HCT116 (cell line): Measurements from ENCODE around the gene TMEM35B.

Experiments used
- CEBPB ChIP-seq: IDR thresholded peaks from 2 replicates; pipeline ENCODE4 v1.6.1; 2012; ENCODE audit warnings: low read depth
- CTCF ChIP-seq, 3 experiments: fragments of 200-600 bp in 1 of 3; sonication (generic) in 1 of 3; IDR thresholded peaks in 2 of 3; conservative IDR thresholded peaks in 1 of 3; 2 replicates each; pipeline ENCODE4 v1.5.1; 2012 to 2017; ENCODE audit warnings: low read depth in 2 of 3, low read length in 2 of 3, antibody characterized with exemption in 1 of 3, borderline replicate concordance in 1 of 3, control low read depth in 1 of 3, mild to moderate bottlenecking in 1 of 3, mixed read lengths in 1 of 3, mixed run types in 1 of 3, moderate library complexity in 1 of 3; ENCODE audit not compliant: insufficient read depth in 1 of 3
- ELF1 ChIP-seq: IDR thresholded peaks from 2 replicates; pipeline ENCODE4 v1.6.1; 2012; ENCODE audit warnings: low read depth, borderline replicate concordance
- EZH2 ChIP-seq: fragments of 200-600 bp; sonication (generic); IDR thresholded peaks from 2 replicates; pipeline ENCODE4 v1.6.1; 2017; ENCODE audit warnings: antibody characterized with exemption, mixed run types
- MAX ChIP-seq: IDR thresholded peaks from 2 replicates; pipeline ENCODE4 v1.6.1; 2012
- POLR2A ChIP-seq: IDR thresholded peaks from 2 replicates; pipeline ENCODE4 v1.7.0; 2011; ENCODE audit warnings: borderline replicate concordance; ENCODE audit not compliant: insufficient read depth, insufficient read length; ENCODE audit errors: extremely low read depth
- POLR2AphosphoS5 ChIP-seq: IDR thresholded peaks from 2 replicates; pipeline ENCODE4 v1.6.1; 2011; ENCODE audit warnings: mild to moderate bottlenecking, low read depth, low read length, moderate library complexity
- RAD21 ChIP-seq: IDR thresholded peaks from 2 replicates; pipeline ENCODE4 v1.6.1; 2012; ENCODE audit warnings: low read depth, mild to moderate bottlenecking
- REST ChIP-seq: IDR thresholded peaks from 2 replicates; pipeline ENCODE4 v1.6.1; 2012; ENCODE audit warnings: low read depth
- SRF ChIP-seq: IDR thresholded peaks from 2 replicates; pipeline ENCODE4 v1.6.1; 2012; ENCODE audit warnings: low read depth
- YY1 ChIP-seq: IDR thresholded peaks from 2 replicates; pipeline ENCODE4 v1.6.1; 2011; ENCODE audit warnings: low read length, low read depth, moderate library complexity, mild to moderate bottlenecking; ENCODE audit not compliant: insufficient replicate concordance; ENCODE audit errors: extremely low read depth
- ZNF274 ChIP-seq: fragments of 200-500 bp; sonication (Bioruptor generic); IDR thresholded peaks from 2 replicates; pipeline ENCODE4 v1.6.1; 2014; ENCODE audit warnings: mild to moderate bottlenecking, low read depth, low read length, inconsistent platforms

GRCh38 chr1:34975771-34976170, 9.4 kb downstream of the TMEM35B start:
- TF ChIP-seq CTCF (IDR thresholded peaks at IDR 0.05 in 2 of 3, conservative IDR thresholded peaks at IDR 0.05 in 1 of 3; ENCODE audit: borderline replicate concordance in 1 of 3, insufficient read depth in 1 of 3, low read depth in 2 of 3, low read length in 2 of 3) (no peak), RAD21 (no peak), EZH2 (no peak), POLR2A (no peak), YY1 (no peak), CEBPB (no peak), MAX (no peak), POLR2AphosphoS5 (no peak), ELF1 (no peak), SRF (no peak), ZNF274 (no peak), REST (no peak)
